K562 (cell line): ENCODE data around the gene TDG. TPM values are rescaled to one million over a fixed set of nuclear protein-coding genes. Genes with fewer than 3 reads are reported as not detected.

Experiments
- CBFA2T2 ChIP-seq: fragments of 450-650 bp; conservative IDR thresholded peaks from 2 replicates; pipeline ENCODE4 v1.6.1; 2017; ENCODE audit warnings: mild to moderate bottlenecking
- CBFA2T3 ChIP-seq: fragments of 450-650 bp; IDR thresholded peaks from 2 replicates; pipeline ENCODE4 v1.6.1; 2017
- CREB1 ChIP-seq, 2 experiments: sonication (generic) in 1 of 2; formaldehyde crosslinking in 1 of 2; IDR thresholded peaks; 2 replicates each; pipeline versions ENCODE4 v1.6.1 to v1.8.0; 2012 to 2022; ENCODE audit warnings: inconsistent platforms in 1 of 2, mild to moderate bottlenecking in 1 of 2, missing genetic modification reagents in 1 of 2, moderate library complexity in 1 of 2
- EP400 ChIP-seq: fragments of 450-650 bp; IDR thresholded peaks from 2 replicates; pipeline ENCODE4 v1.6.1; 2017; ENCODE audit warnings: antibody characterized with exemption, mild to moderate bottlenecking, moderate library complexity
- HDAC1 ChIP-seq, 2 experiments: fragments of 450-650 bp; IDR thresholded peaks; 2 replicates each; pipeline ENCODE4 v1.6.1; 2016 to 2017; ENCODE audit warnings: inconsistent platforms in 1 of 2, mild to moderate bottlenecking in 1 of 2, moderate library complexity in 1 of 2
- HDAC2 ChIP-seq: fragments of 450-650 bp; IDR thresholded peaks from 2 replicates; pipeline ENCODE4 v1.6.1; 2016; ENCODE audit warnings: mild to moderate bottlenecking
- KDM1A ChIP-seq, 2 experiments: fragments of 450-650 bp; IDR thresholded peaks; 2 replicates each; pipeline ENCODE4 v1.6.1; 2016; ENCODE audit warnings: mild to moderate bottlenecking in 2 of 2
- MGA ChIP-seq: fragments of 450-650 bp; IDR thresholded peaks from 2 replicates; pipeline ENCODE4 v1.6.1; 2016; ENCODE audit warnings: mild to moderate bottlenecking, moderate library complexity
- NCOR1 ChIP-seq: fragments of 450-650 bp; IDR thresholded peaks from 2 replicates; pipeline ENCODE4 v1.6.1; 2016; ENCODE audit warnings: mild to moderate bottlenecking, moderate library complexity
- NFE2 ChIP-seq: IDR thresholded peaks from 2 replicates; pipeline ENCODE4 v1.6.1; 2014; ENCODE audit warnings: antibody characterized with exemption, low read depth
- NKRF ChIP-seq: fragments of 450-650 bp; IDR thresholded peaks from 2 replicates; pipeline ENCODE4 v1.6.1; 2016; ENCODE audit warnings: borderline replicate concordance
- SMARCA4 ChIP-seq: fragments of 450-650 bp; IDR thresholded peaks from 2 replicates; pipeline ENCODE4 v1.6.1; 2016
- TAL1 ChIP-seq: fragments of 450-650 bp; IDR thresholded peaks from 2 replicates; pipeline ENCODE4 v1.6.1; 2016; ENCODE audit warnings: mild to moderate bottlenecking
- TCF3 ChIP-seq: sonication (generic); formaldehyde crosslinking; IDR thresholded peaks from 2 replicates; pipeline ENCODE4 v1.4.0; 2020; ENCODE audit warnings: mild to moderate bottlenecking, missing genetic modification reagents
- TCF7L2 ChIP-seq: fragments of 150-350 bp; IDR thresholded peaks from 2 replicates; pipeline ENCODE4 v1.6.1; 2016; ENCODE audit warnings: low read depth, mild to moderate bottlenecking, low read length, moderate library complexity
- polyA plus RNA-seq, 8 experiments: library from polyadenylated mRNA; depleted of rRNA in 4 of 8; stranded (reverse) in 5 of 8; unstranded in 3 of 8; fragments of >200 nt; fragmentation: Nextera tagmentation in 2 of 8; fragmentation: Illumina TruSeq in 1 of 8; extraction: Ambion mirVana in 2 of 8; extraction: Trizol in 1 of 8; gene quantifications; 2 replicates each; pipeline versions ENCODE4 v1.2.1 to v1.2.3, GENCODE V29; 2011 to 2014; ENCODE audit warnings: inconsistent platforms in 1 of 8, missing spikeins in 1 of 8
- total RNA-seq, 7 experiments: library from RNA; depleted of rRNA in 6 of 7; stranded (reverse); fragments of >200 nt in 6 of 7; fragmentation: Illumina TruSeq in 2 of 7; extraction: Trizol in 2 of 7; gene quantifications; 2 replicates each; pipeline versions ENCODE4 v1.2.1 to v1.2.3, GENCODE V29; 2011 to 2021; ENCODE audit warnings: low replicate concordance in 1 of 7

Gene TDG
- total and polyA plus RNA-seq, 9 of the 15 experiments (the other 6 are each of a cell fraction or from before 2014, with no cell fraction given) = 37.6 to 77.2 (median 64.0) TPM

GRCh38 chr12:103960616-103961227 is 5.0 kb upstream of the TDG start (continued):
- TF ChIP-seq TCF3 (CRISPR knock-in tag) (peak; percentile 69), TCF7L2 (no peak), NCOR1 (peak; percentile 63), CBFA2T3 (peak; percentile 75), HDAC2 (peak; percentile 41; the same call in 1 of the 2 replicates), NFE2 (no peak), HDAC1 (IDR thresholded peaks at IDR 0.05) (peak in 1 of 2 experiments; percentile 51; a peak in 1 of 4 replicates), SMARCA4 (0 out of 2 replicates have a peak, but pooled peaks have one; percentile 43), EP400 (peak; percentile 45; the same call in 1 of the 2 replicates), KDM1A (IDR thresholded peaks at IDR 0.05) (peak in 1 of 2 experiments; percentile 52; a peak in 1 of 4 replicates), TAL1 (peak; percentile 64), MGA (peak; percentile 36; the same call in 1 of the 2 replicates), CREB1 (IDR thresholded peaks at IDR 0.05) (peak; percentile 81), CREB1 (CRISPR knock-in tag; IDR thresholded peaks at IDR 0.05) (peak; percentile 34; the same call in 1 of the 2 replicates), CBFA2T2 (peak; percentile 57), NKRF (peak; percentile 62; the same call in 1 of the 2 replicates)
